ENCODE data around the gene NFXL1.
A peak's percentile ranks its signal among the peaks of the same experiment; 100 is the strongest.

The NFXL1 gene

GRCh38 chr4:47837908-47838294, 76.5 kb downstream of the NFXL1 start, which contains the start of gene CORIN:
TSS of gene CORIN (minus strand) at chr4:47838067. CDS start at chr4:47837949, 118 bp downstream.
- peak within 1 kb of the TSS; percentile 65 for H3K4me3 ChIP-seq (ENCODE audit: low read depth, low read length)
- no peak for TF ChIP-seq CTCF (IDR thresholded peaks at IDR 0.05; ENCODE audit: low read depth, low read length)
- no peak for TF ChIP-seq MYC (IDR thresholded peaks at IDR 0.05; ENCODE audit: low read depth, low read length)
- no peak for TF ChIP-seq POLR2A (IDR thresholded peaks at IDR 0.05; ENCODE audit: extremely low read depth, insufficient read length)
- no peak for TF ChIP-seq MAX (IDR thresholded peaks at IDR 0.05; ENCODE audit: low read depth, low read length)
- DNase-seq (ENCODE audit: low read depth): peak; percentile 12

GRCh38 chr4:47837094-47837907, 77.1 kb downstream of the NFXL1 start:
- peak; percentile 75 for DNase-seq (ENCODE audit: low read depth)
- peak overlapping the region; percentile 65 for H3K4me3 ChIP-seq (ENCODE audit: low read depth, low read length)

GRCh38 chr4:47836641-47837093, 77.7 kb downstream of the NFXL1 start:
- TF ChIP-seq CTCF (IDR thresholded peaks at IDR 0.05; ENCODE audit: low read depth, low read length): peak; percentile 64
- no peak for TF ChIP-seq POLR2A (IDR thresholded peaks at IDR 0.05; ENCODE audit: extremely low read depth, insufficient read length)
- peak; percentile 84 for DNase-seq (ENCODE audit: low read depth)
- peak overlapping the region; percentile 65 for H3K4me3 ChIP-seq (ENCODE audit: low read depth, low read length)

More at GRCh38 chr4:47837094-47837907, 77.1 kb downstream of the NFXL1 start:
- no peak for TF ChIP-seq POLR2A (IDR thresholded peaks at IDR 0.05; ENCODE audit: extremely low read depth, insufficient read length)
- TF ChIP-seq CTCF (IDR thresholded peaks at IDR 0.05; ENCODE audit: low read depth, low read length): peak; percentile 7

GRCh38 chr4:47835494-47835893, 78.9 kb downstream of the NFXL1 start:
- TF ChIP-seq MAX (IDR thresholded peaks at IDR 0.05; ENCODE audit: low read depth, low read length): no peak
- TF ChIP-seq MYC (IDR thresholded peaks at IDR 0.05; ENCODE audit: low read depth, low read length): no peak
- no peak for TF ChIP-seq POLR2A (IDR thresholded peaks at IDR 0.05; ENCODE audit: extremely low read depth, insufficient read length)
- TF ChIP-seq CTCF (IDR thresholded peaks at IDR 0.05; ENCODE audit: low read depth, low read length): no peak
- DNase-seq (ENCODE audit: low read depth): peak; percentile 11
- no peak overlapping the region for H3K4me3 ChIP-seq (ENCODE audit: low read depth, low read length)

- no peak for DNase-seq (ENCODE audit: low read depth)
- no peak overlapping the region for H3K4me3 ChIP-seq (ENCODE audit: low read depth, low read length)
- no peak for TF ChIP-seq MAX (IDR thresholded peaks at IDR 0.05; ENCODE audit: low read depth, low read length)
- TF ChIP-seq MYC (IDR thresholded peaks at IDR 0.05; ENCODE audit: low read depth, low read length): no peak
- no peak for TF ChIP-seq CTCF (IDR thresholded peaks at IDR 0.05; ENCODE audit: low read depth, low read length)
- no peak for TF ChIP-seq POLR2A (IDR thresholded peaks at IDR 0.05; ENCODE audit: extremely low read depth, insufficient read length)
Measured at GRCh38 chr4:47831026-47831679, 83.2 kb downstream of the NFXL1 start.
